ENCODE results near the gene FOXP4. TPM values are rescaled to one million over a fixed set of nuclear protein-coding genes. Genes with fewer than 3 reads are reported as not detected.
A peak's percentile ranks its signal among the peaks of the same experiment; 100 is the strongest.

The FOXP4 gene
- total RNA-seq, 6 experiments from 2014 or later: 17.9 to 24.4 (median 24.0) TPM

DNA sequence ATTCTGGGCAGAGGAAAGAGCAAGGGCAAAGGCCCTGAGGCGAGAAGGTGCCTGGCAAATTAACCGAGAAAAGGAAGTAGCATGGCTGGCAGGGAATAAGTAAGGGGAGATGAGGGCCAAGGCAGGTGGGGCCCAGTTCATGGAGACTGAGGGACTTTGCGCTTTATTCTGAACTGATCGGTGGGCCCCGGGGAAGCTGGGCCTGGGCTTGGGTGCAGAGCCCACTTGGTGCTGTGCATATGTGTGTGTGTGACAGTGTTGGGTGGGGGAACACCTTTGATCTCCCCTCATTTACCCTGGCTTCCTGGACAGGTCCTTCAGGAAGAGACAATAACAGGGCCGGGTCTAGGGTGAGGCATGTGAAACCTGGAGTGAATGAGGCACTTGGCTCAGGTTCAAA, 89.2 kb downstream of the FOXP4 start:
- no peak overlapping the region for H3K4me3 Mint-ChIP-seq
- DNase-seq: no peak
- no peak overlapping the region for H3K27ac Mint-ChIP-seq
- peaks cover 63% of the 10 kb centered on the region for H3K27me3 Mint-ChIP-seq (ENCODE audit: insufficient read depth)
- TF ChIP-seq CTCF (IDR thresholded peaks at IDR 0.05): no peak
- H3K4me1 Mint-ChIP-seq (ENCODE audit: low read depth): peaks cover 9% of the 10 kb centered on the region
- no peaks in the 10 kb centered on the region for H3K36me3 Mint-ChIP-seq (ENCODE audit: low read depth)
- no peaks in the 10 kb centered on the region for H3K9me3 Mint-ChIP-seq

- TF ChIP-seq CTCF (IDR thresholded peaks at IDR 0.05): no peak
- Mint-ChIP-seq H3K4me3 (no peak overlapping the region), H3K9me3 (no peaks in the 10 kb centered on the region), H3K36me3 (ENCODE audit: low read depth) (no peaks in the 10 kb centered on the region), H3K4me1 (ENCODE audit: low read depth) (peaks cover 9% of the 10 kb centered on the region), H3K27ac (no peak overlapping the region), H3K27me3 (ENCODE audit: insufficient read depth) (peaks cover 62% of the 10 kb centered on the region)
- no peak for DNase-seq
Measured at GRCh38 chr6:41636833-41637193, 90.6 kb downstream of the FOXP4 start.

- Mint-ChIP-seq H3K36me3 (ENCODE audit: low read depth) (no peaks in the 10 kb centered on the region), H3K27me3 (ENCODE audit: insufficient read depth) (peaks cover 64% of the 10 kb centered on the region), H3K9me3 (no peaks in the 10 kb centered on the region), H3K4me1 (ENCODE audit: low read depth) (peaks cover 9% of the 10 kb centered on the region), H3K4me3 (peak overlapping the region; percentile 42), H3K27ac (no peak overlapping the region)
- TF ChIP-seq CTCF (IDR thresholded peaks at IDR 0.05): no peak
- DNase-seq: no peak
Measured at GRCh38 chr6:41637194-41638001, 91.2 kb downstream of the FOXP4 start.

DNA sequence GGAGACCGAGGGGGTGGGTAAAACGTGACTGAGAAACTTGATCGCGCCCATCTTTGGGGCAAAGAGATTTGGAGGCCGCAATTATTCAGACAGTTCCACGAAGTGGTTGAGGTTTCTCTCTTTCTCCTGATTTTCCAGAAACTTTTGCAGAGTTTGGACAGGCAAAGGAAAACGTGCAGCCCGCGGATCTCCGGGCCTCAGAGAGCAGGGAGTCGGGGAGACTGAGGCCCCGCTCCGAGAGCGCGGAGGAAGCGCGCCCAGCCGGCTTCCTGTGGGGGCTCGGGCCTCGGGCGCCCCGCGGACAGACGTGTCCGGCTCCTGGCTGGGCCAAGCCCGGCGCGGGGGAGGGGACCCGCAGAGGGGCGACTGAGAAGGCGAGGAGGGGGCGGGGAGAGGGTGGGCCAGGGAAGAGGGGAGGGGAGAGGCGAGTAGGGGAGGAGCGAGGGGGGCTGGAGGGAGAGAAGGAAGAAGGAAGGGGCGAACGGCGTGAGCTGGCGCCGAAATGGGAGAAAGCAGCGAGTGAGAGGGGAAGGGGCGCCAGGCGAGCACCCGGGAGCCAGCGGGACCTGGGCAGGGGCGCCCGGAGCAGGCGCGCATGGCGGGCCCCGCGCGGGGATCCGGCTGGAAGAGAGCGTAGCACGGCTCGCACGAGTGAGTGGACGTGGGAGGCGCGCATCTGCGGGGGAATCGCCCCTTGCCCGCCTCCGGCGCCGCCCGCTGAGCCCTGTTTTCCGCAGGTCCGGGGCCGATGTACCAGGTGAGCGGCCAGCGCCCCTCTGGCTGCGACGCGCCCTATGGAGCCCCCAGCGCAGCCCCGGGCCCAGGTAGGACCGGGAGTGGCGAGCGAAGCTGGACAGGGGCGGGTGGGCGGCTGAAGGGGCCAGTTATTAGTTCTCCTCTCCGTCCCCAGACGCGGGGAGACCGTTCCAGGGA, 92.1 kb downstream of the FOXP4 start, which contains the start of gene MDFI:
TSS of gene MDFI (plus strand) at position 467 of the 933 bp plus-strand sequence. CDS start at position 749, 282 bp downstream.
- Mint-ChIP-seq H3K36me3 (ENCODE audit: low read depth) (no peaks in the 10 kb centered on the region), H3K9me3 (no peaks in the 10 kb centered on the region), H3K27me3 (ENCODE audit: insufficient read depth) (peaks cover 62% of the 10 kb centered on the region), H3K27ac (no peak within 1 kb of the TSS), H3K4me3 (peak within 1 kb of the TSS; percentile 42), H3K4me1 (ENCODE audit: low read depth) (peaks cover 9% of the 10 kb centered on the region)
- TF ChIP-seq CTCF (IDR thresholded peaks at IDR 0.05): no peak
- DNase-seq: no peak

- DNase-seq: no peak
- no peaks in the 10 kb centered on the region for H3K9me3 Mint-ChIP-seq
- no peak overlapping the region for H3K27ac Mint-ChIP-seq
- no peak overlapping the region for H3K4me3 Mint-ChIP-seq
- H3K36me3 Mint-ChIP-seq (ENCODE audit: low read depth): no peaks in the 10 kb centered on the region
- TF ChIP-seq CTCF (IDR thresholded peaks at IDR 0.05): no peak
- peaks cover 61% of the 10 kb centered on the region for H3K27me3 Mint-ChIP-seq (ENCODE audit: insufficient read depth)
- peaks cover 9% of the 10 kb centered on the region for H3K4me1 Mint-ChIP-seq (ENCODE audit: low read depth)
Measured at GRCh38 chr6:41638935-41639808, 93.0 kb downstream of the FOXP4 start.
